ENCODE measurements around the gene JMJD8.

- TF ChIP-seq CTCF (IDR thresholded peaks at IDR 0.05; ENCODE audit: low read depth, low read length, missing input control) (no peak), YY1 (IDR thresholded peaks at IDR 0.05) (no peak), MAX (IDR thresholded peaks at IDR 0.05) (no peak), JUND (IDR thresholded peaks at IDR 0.05) (no peak)
Measured at GRCh38 chr16:732936-733335, 48.8 kb upstream of the JMJD8 start.
